ENCODE results near the gene MAML2.

GRCh38 chr11:96303980-96304379, 39.0 kb downstream of the MAML2 start:
- TF ChIP-seq GATA2 (IDR thresholded peaks at IDR 0.05; ENCODE audit: low read depth, low read length): no peak
- TF ChIP-seq GATA3 (IDR thresholded peaks at IDR 0.05; ENCODE audit: low read depth, low read length): no peak
